IPS-20b (cell line): Measurements from ENCODE around the gene NAIF1.
"Not testable (repeated sequence)": the region's sequence is repeated elsewhere in the genome, so short reads cannot be mapped to it uniquely, and the experiment has no call there.

Experiments used
- H3K27ac ChIP-seq: one replicate; pipeline ENCODE4 v1.5.1; 2013; ENCODE audit warnings: low read length
- H3K27me3 ChIP-seq: 2 replicates; pipeline ENCODE4 v1.6.1; 2013; ENCODE audit warnings: mild to moderate bottlenecking, low read length, inconsistent platforms; ENCODE audit not compliant: insufficient read depth
- H3K36me3 ChIP-seq: 2 replicates; pipeline ENCODE4 v1.6.1; 2013; ENCODE audit warnings: low read depth, mild to moderate bottlenecking, inconsistent platforms, low read length, moderate library complexity; ENCODE audit not compliant: insufficient read depth
- H3K4me1 ChIP-seq: 2 replicates; pipeline ENCODE4 v1.6.1; 2013; ENCODE audit warnings: mild to moderate bottlenecking, control low read depth, inconsistent platforms, low read length, moderate library complexity; ENCODE audit not compliant: insufficient read depth
- H3K4me3 ChIP-seq: 2 replicates; pipeline ENCODE4 v1.5.1; 2013; ENCODE audit warnings: mild to moderate bottlenecking, low read length, inconsistent platforms
- H3K9ac ChIP-seq: 2 replicates; pipeline ENCODE4 v1.6.1; 2013; ENCODE audit warnings: low read depth, mild to moderate bottlenecking, inconsistent platforms, low read length, moderate library complexity
- H3K9me3 ChIP-seq: 2 replicates; pipeline ENCODE4 v1.6.1; 2013; ENCODE audit warnings: mild to moderate bottlenecking, low read depth, low read length, inconsistent platforms; ENCODE audit not compliant: insufficient read depth

NAIF1 gene

GRCh38 chr9:128049843-128050242 is 17.3 kb downstream of the NAIF1 start:
- no peak overlapping the region for H3K4me3 ChIP-seq
- H3K27ac ChIP-seq: no peak overlapping the region
- H3K36me3 ChIP-seq: no peaks in the 10 kb centered on the region
- no peaks in the 10 kb centered on the region for H3K4me1 ChIP-seq
- H3K27me3 ChIP-seq: no peaks in the 10 kb centered on the region
- no peaks in the 10 kb centered on the region for H3K9me3 ChIP-seq
- H3K9ac ChIP-seq: no peak overlapping the region

- H3K27me3 ChIP-seq: no peaks in the 10 kb centered on the region
- H3K36me3 ChIP-seq: no peaks in the 10 kb centered on the region
- H3K4me1 ChIP-seq: no peaks in the 10 kb centered on the region
- H3K27ac ChIP-seq: no peak overlapping the region
- H3K4me3 ChIP-seq: no peak overlapping the region
- no peak overlapping the region for H3K9ac ChIP-seq
- H3K9me3 ChIP-seq: no peaks in the 10 kb centered on the region
Observed at GRCh38 chr9:128048663-128049062, 18.5 kb downstream of the NAIF1 start.

DNA sequence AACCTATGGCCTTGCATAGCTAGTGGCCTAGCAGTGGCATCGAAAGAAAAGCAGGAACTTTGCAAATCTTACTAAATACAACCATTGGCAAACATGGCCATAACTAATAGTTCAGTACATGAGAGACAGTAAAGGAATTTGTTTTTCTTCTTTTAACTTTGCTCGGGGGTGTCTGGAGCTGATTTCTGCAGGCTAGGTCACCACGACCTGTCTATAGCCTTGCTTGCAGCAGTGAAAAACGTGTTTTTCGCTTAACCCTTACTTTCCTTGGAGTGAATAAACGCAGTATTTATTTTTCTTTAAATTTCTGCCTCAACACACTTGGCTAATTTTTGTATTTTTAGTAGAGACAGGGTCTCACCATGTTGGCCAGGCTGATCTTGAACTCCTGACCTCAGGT is 19.9 kb downstream of the NAIF1 start:
- Histone ChIP-seq H3K9me3 (no peaks in the 10 kb centered on the region), H3K27ac (no peak overlapping the region), H3K4me3 (no peak overlapping the region), H3K36me3 (no peaks in the 10 kb centered on the region), H3K4me1 (no peaks in the 10 kb centered on the region), H3K9ac (no peak overlapping the region), H3K27me3 (no peaks in the 10 kb centered on the region)

GRCh38 chr9:128045831-128046230 is 21.3 kb downstream of the NAIF1 start:
- H3K27ac ChIP-seq: no peak overlapping the region
- H3K4me3 ChIP-seq: no peak overlapping the region
- H3K9ac ChIP-seq: no peak overlapping the region
- H3K27me3 ChIP-seq: no peaks in the 10 kb centered on the region
- H3K36me3 ChIP-seq: no peaks in the 10 kb centered on the region
- no peaks in the 10 kb centered on the region for H3K9me3 ChIP-seq
- H3K4me1 ChIP-seq: no peaks in the 10 kb centered on the region

DNA sequence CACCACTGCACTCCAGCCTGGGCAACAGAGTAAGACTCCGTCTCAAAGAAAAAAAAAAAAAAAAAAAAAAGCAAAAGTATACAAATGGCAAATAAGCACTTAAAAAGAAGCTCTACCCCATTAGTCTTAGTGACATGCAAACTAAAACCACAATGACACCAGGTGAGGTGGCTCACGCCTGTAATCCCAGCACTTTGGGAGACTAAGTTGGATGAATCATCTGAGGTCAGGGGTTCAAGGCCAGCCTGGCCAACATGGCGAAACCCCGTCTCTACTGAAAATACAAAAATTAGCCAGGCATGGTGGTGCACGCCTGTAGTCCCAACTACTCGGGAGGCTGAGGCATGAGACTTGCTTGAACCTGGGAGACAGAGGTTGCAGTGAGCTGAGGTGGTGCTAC is 21.7 kb downstream of the NAIF1 start:
- not testable (repeated sequence) for H3K36me3 ChIP-seq, H3K4me3 ChIP-seq, H3K4me1 ChIP-seq, H3K9me3 ChIP-seq, H3K27me3 ChIP-seq, H3K9ac ChIP-seq, H3K27ac ChIP-seq

- H3K27me3 ChIP-seq: no peaks in the 10 kb centered on the region
- no peak overlapping the region for H3K9ac ChIP-seq
- no peaks in the 10 kb centered on the region for H3K9me3 ChIP-seq
- H3K36me3 ChIP-seq: no peaks in the 10 kb centered on the region
- H3K4me3 ChIP-seq: no peak overlapping the region
- H3K4me1 ChIP-seq: no peaks in the 10 kb centered on the region
- no peak overlapping the region for H3K27ac ChIP-seq
Observed at GRCh38 chr9:128043467-128043868, 23.7 kb downstream of the NAIF1 start.

DNA sequence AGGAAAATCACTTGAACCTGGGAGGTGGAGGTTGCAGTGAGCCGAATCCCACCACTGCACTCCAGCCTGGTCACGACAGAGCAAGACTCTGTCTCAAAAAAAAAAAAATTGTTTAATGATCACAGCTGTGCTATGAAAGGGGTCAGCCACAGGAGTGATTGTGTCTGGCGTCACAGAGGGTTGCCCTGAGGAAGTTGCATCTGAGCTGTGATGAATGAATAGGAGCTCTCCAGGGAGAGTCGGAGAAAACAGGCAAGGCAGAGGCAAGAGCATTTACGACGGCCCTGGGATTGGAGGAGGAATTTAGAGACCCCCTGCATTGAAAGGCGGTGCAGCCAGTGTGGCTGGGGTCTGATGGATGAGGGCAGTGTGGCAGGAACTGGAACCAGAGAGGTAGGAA is 25.1 kb downstream of the NAIF1 start:
- Histone ChIP-seq H3K36me3 (no peaks in the 10 kb centered on the region), H3K27ac (no peak overlapping the region), H3K9ac (no peak overlapping the region), H3K4me3 (no peak overlapping the region), H3K9me3 (no peaks in the 10 kb centered on the region), H3K27me3 (no peaks in the 10 kb centered on the region), H3K4me1 (no peaks in the 10 kb centered on the region)

- not testable (repeated sequence) for H3K27ac ChIP-seq, H3K9me3 ChIP-seq
Observed at GRCh38 chr9:128040783-128041182, 26.3 kb downstream of the NAIF1 start.

DNA sequence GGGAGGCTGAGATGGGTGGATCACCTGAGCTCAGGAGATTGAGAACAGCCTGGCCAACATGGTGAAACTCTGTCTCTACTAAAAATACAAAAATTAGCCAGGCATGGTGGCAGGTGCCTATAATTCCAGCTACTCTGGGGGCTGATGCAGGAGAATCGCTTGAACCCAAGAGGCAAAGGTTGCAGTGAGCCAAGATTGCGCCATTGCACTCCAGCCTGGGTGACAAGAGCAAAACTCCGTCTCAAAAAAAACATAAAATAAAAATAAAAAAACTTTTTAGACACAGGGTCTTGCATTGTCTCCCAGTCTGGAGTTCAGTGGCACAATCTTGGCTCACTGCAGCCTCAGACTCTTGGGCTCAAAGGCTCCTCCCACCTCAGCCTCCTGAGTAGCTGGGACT is 30.6 kb downstream of the NAIF1 start:
- not testable (repeated sequence) for H3K36me3 ChIP-seq, H3K4me3 ChIP-seq, H3K9ac ChIP-seq, H3K27me3 ChIP-seq, H3K9me3 ChIP-seq, H3K27ac ChIP-seq, H3K4me1 ChIP-seq

More at GRCh38 chr9:128040783-128041182, 26.3 kb downstream of the NAIF1 start:
- H3K9ac ChIP-seq, H3K36me3 ChIP-seq, H3K4me3 ChIP-seq, H3K27me3 ChIP-seq, H3K4me1 ChIP-seq: not testable (repeated sequence)

- Histone ChIP-seq H3K9me3 (no peaks in the 10 kb centered on the region), H3K4me3 (no peak overlapping the region), H3K9ac (no peak overlapping the region), H3K27ac (no peak overlapping the region), H3K36me3 (no peaks in the 10 kb centered on the region), H3K27me3 (no peaks in the 10 kb centered on the region), H3K4me1 (no peaks in the 10 kb centered on the region)
Observed at GRCh38 chr9:128034821-128035652, 32.1 kb downstream of the NAIF1 start.

- Histone ChIP-seq H3K27me3 (no peaks in the 10 kb centered on the region), H3K9me3 (no peaks in the 10 kb centered on the region), H3K36me3 (no peaks in the 10 kb centered on the region), H3K4me3 (no peak overlapping the region), H3K27ac (no peak overlapping the region), H3K4me1 (no peaks in the 10 kb centered on the region), H3K9ac (no peak overlapping the region)
Observed at GRCh38 chr9:128033609-128034008, 33.5 kb downstream of the NAIF1 start.

GRCh38 chr9:128027705-128028104 is 39.4 kb downstream of the NAIF1 start:
- Histone ChIP-seq H3K27me3 (no peaks in the 10 kb centered on the region), H3K27ac (no peak overlapping the region), H3K9ac (no peak overlapping the region)

More at GRCh38 chr9:128027705-128028104, 39.4 kb downstream of the NAIF1 start:
- Histone ChIP-seq H3K9me3 (no peaks in the 10 kb centered on the region), H3K4me1 (peaks cover 2% of the 10 kb centered on the region; the same call in 1 of the 2 replicates), H3K36me3 (no peaks in the 10 kb centered on the region), H3K4me3 (no peak overlapping the region)
